Measurements from ENCODE around the gene SMS.

DNA sequence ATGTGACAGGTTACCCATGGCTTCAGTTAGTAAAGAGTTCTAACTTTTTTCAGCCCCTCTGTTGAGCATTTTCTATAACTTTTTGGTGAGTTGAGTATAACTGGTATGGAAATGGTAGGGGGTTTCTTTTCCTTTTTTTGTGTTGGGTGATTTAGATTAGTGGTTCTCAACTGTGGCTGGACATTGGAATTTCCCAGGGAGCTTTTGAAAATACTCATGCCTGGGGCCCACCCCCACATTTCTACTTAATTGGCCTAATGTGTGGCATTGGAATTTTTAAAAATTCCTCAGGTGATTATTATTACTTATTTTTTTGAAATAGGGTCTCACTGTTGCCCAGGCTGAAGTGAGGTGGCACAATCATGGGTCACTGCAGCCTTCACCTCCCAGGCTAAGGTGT, 21.9 kb downstream of the SMS start:
- TF ChIP-seq POLR2AphosphoS5 (IDR thresholded peaks at IDR 0.05) (no peak), POLR2A (IDR thresholded peaks at IDR 0.05) (no peak)

Measured in spleen (tissue), 3 donors.